Measurements from ENCODE around the gene ACIN1.

Gene ACIN1

GRCh38 chr14:23101213-23101970, 6.5 kb upstream of the ACIN1 start:
- no peak for DNase-seq (ENCODE audit: low read depth, low spot score)
- ChIA-PET CTCF (interaction anchor here (0.9 to 9.6 kb wide), 10 partner anchors 10 to 171 kb away, joined by 3 to 133 read pairs (median 6); no protein-coding TSS in a partner anchor), POLR2A (no interaction called here)
- no peak for TF ChIP-seq CTCF (IDR thresholded peaks at IDR 0.05; ENCODE audit: insufficient read depth, low read length, missing control alignments)
- H3K4me3 ChIP-seq (ENCODE audit: low read depth, low read length) = no peak overlapping the region

- TF ChIP-seq CTCF (IDR thresholded peaks at IDR 0.05; ENCODE audit: insufficient read depth, low read length, missing control alignments) = no peak
- no peak overlapping the region for H3K4me3 ChIP-seq (ENCODE audit: low read depth, low read length)
- DNase-seq (ENCODE audit: low read depth, low spot score) = no peak
- ChIA-PET CTCF (interaction anchor here (1.0 to 9.6 kb wide), 9 partner anchors 11 to 117 kb away, joined by 3 to 133 read pairs (median 5); partner anchors contain the start of gene AJUBA), POLR2A (no interaction called here)
Measured at GRCh38 chr14:23099212-23099861, 4.4 kb upstream of the ACIN1 start.

GRCh38 chr14:23097786-23098185, 2.9 kb upstream of the ACIN1 start:
- H3K4me3 ChIP-seq (ENCODE audit: low read depth, low read length) = no peak overlapping the region
- CTCF ChIA-PET = interaction anchor here (0.9 to 9.6 kb wide), 11 partner anchors 10 to 111 kb away, joined by 3 to 133 read pairs (median 6); no protein-coding TSS in a partner anchor
- POLR2A ChIA-PET = interaction anchor here (0.9 kb wide), 1 partner anchor 26 kb away, joined by 3 read pairs; no protein-coding TSS in a partner anchor
- no peak for DNase-seq (ENCODE audit: low read depth, low spot score)
- TF ChIP-seq CTCF (IDR thresholded peaks at IDR 0.05; ENCODE audit: insufficient read depth, low read length, missing control alignments) = no peak

- TF ChIP-seq CTCF (IDR thresholded peaks at IDR 0.05; ENCODE audit: insufficient read depth, low read length, missing control alignments) = no peak
- H3K4me3 ChIP-seq (ENCODE audit: low read depth, low read length) = peak within 1 kb of the TSS; percentile 100
- peak; percentile 95 for DNase-seq (ENCODE audit: low read depth, low spot score)
- CTCF ChIA-PET = interaction anchor here (0.8 to 9.6 kb wide), 18 partner anchors 9 to 539 kb away, joined by 3 to 133 read pairs (median 9); partner anchors contain the start of gene CIROP
- POLR2A ChIA-PET = interaction anchor here (0.5 to 2.5 kb wide), 22 partner anchors 9 to 706 kb away, joined by 3 to 29 read pairs (median 4); partner anchors contain the start of genes AJUBA and HAUS4
Measured at GRCh38 chr14:23095196-23096108, 516 bp upstream of the ACIN1 start, which contains the start of gene C14orf119. Gene C14orf119, plus strand, starts transcription at chr14:23095505. Its CDS starts 2,154 bp downstream, at chr14:23097659.

- peak; percentile 39 for TF ChIP-seq CTCF (IDR thresholded peaks at IDR 0.05; ENCODE audit: insufficient read depth, low read length, missing control alignments)
- no peak for DNase-seq (ENCODE audit: low read depth, low spot score)
- H3K4me3 ChIP-seq (ENCODE audit: low read depth, low read length) = peak overlapping the region; percentile 100
- CTCF ChIA-PET = interaction anchor here (0.7 to 9.6 kb wide), 18 partner anchors 8 to 537 kb away, joined by 3 to 133 read pairs (median 8); partner anchors contain the start of gene CIROP
- POLR2A ChIA-PET = interaction anchor here (0.6 to 2.5 kb wide), 10 partner anchors 8 to 120 kb away, joined by 3 to 29 read pairs (median 4); no protein-coding TSS in a partner anchor
Measured at GRCh38 chr14:23093991-23094665, 808 bp downstream of the ACIN1 start.
